Panc1 (cell line): Measurements from ENCODE around the gene LCORL.

Experiments used
- POLR2AphosphoS5 ChIP-seq: IDR thresholded peaks from 2 replicates; pipeline ENCODE4 v1.6.1; 2012; ENCODE audit warnings: mild to moderate bottlenecking, low read depth, low read length, moderate library complexity
- TCF7L2 ChIP-seq: IDR thresholded peaks from 2 replicates; pipeline ENCODE4 v1.6.1; 2011; ENCODE audit warnings: mild to moderate bottlenecking, low read depth, low read length, inconsistent platforms
- TF ChIP-seq, protein P1 (sequence below): fragments of 450-650 bp; IDR thresholded peaks from 2 replicates; pipeline ENCODE4 v1.5.1; 2017; ENCODE audit warnings: mild to moderate bottlenecking

DNA sequence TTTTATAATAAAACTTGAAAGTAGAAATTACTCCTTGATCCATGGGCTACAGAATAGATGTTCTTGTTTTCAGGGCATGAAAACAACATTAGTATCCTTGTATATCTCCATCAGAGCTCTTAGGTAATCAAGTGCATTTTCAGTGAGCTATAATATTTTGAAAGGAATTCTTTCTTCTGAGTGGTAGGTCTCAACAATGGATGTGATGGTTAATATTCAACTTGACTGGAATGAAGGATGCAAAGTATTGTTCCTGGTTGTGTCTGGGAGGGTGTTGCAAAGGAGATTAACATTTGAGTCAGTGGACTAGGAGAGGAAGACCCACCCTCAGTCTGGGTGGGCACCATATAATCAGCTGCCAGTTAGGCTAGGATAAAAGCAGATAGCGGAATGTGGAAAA, 100.1 kb downstream of the LCORL start:
- TF ChIP-seq, protein P1, sequence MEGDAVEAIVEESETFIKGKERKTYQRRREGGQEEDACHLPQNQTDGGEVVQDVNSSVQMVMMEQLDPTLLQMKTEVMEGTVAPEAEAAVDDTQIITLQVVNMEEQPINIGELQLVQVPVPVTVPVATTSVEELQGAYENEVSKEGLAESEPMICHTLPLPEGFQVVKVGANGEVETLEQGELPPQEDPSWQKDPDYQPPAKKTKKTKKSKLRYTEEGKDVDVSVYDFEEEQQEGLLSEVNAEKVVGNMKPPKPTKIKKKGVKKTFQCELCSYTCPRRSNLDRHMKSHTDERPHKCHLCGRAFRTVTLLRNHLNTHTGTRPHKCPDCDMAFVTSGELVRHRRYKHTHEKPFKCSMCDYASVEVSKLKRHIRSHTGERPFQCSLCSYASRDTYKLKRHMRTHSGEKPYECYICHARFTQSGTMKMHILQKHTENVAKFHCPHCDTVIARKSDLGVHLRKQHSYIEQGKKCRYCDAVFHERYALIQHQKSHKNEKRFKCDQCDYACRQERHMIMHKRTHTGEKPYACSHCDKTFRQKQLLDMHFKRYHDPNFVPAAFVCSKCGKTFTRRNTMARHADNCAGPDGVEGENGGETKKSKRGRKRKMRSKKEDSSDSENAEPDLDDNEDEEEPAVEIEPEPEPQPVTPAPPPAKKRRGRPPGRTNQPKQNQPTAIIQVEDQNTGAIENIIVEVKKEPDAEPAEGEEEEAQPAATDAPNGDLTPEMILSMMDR = no peak
- no peak for TF ChIP-seq POLR2AphosphoS5
- TF ChIP-seq TCF7L2 = no peak
